Activated CD4-positive, alpha-beta T cell treated with anti-CD3 and anti-CD28 coated beads, Interleukin-2, Interleukin-4, amounts not matched to agents 100 ng/mL and 50 ng/mL, durations not matched to agents 16 hours and 8 hours (primary cell): ENCODE results near the gene LSM12.
"Not testable (repeated sequence)": the region's sequence is repeated elsewhere in the genome, so short reads cannot be mapped to it uniquely, and the experiment has no call there.

ENCODE experiments used
- DNase-seq: peaks from one replicate; pipeline ENCODE4 v3.0.0-alpha.2; 2020; ENCODE audit warnings: low spot score

LSM12 gene

GRCh38 chr17:44076716-44077594, 10.5 kb upstream of the LSM12 start:
- DNase-seq: no peak

- DNase-seq: no peak
These were observed 9.3 kb upstream of the LSM12 start for GRCh38 chr17:44075598-44076293.

- no peak for DNase-seq
These were observed 8.4 kb upstream of the LSM12 start for GRCh38 chr17:44074911-44075285.

- no peak for DNase-seq
These were observed 7.9 kb upstream of the LSM12 start for GRCh38 chr17:44074231-44074910.

- no peak for DNase-seq
These were observed 5.3 kb upstream of the LSM12 start for GRCh38 chr17:44071772-44072171.

GRCh38 chr17:44071198-44071520, 4.7 kb upstream of the LSM12 start:
- DNase-seq: no peak

GRCh38 chr17:44070455-44071197, 4.2 kb upstream of the LSM12 start, which contains the start of gene G6PC3:
G6PC3 (plus strand) TSS chr17:44070735; CDS start chr17:44070966, 231 bp downstream.
- peak; percentile 92 for DNase-seq

- DNase-seq: peak; percentile 6
These were observed 3.5 kb upstream of the LSM12 start for GRCh38 chr17:44069974-44070454.

- DNase-seq: no peak
These were observed 1.1 kb upstream of the LSM12 start for GRCh38 chr17:44067545-44067940.

- DNase-seq: peak; percentile 13
These were observed 735 bp downstream of the LSM12 start for GRCh38 chr17:44065668-44066203.

GRCh38 chr17:44063704-44064639, 2.5 kb downstream of the LSM12 start:
- DNase-seq: no peak

GRCh38 chr17:44062871-44063270, 3.6 kb downstream of the LSM12 start:
- DNase-seq: no peak

- no peak for DNase-seq
These were observed 5.0 kb downstream of the LSM12 start for GRCh38 chr17:44061446-44061845.

- no peak for DNase-seq
These were observed 7.2 kb downstream of the LSM12 start for GRCh38 chr17:44059101-44059892.

- no peak for DNase-seq
These were observed 13.2 kb downstream of the LSM12 start for GRCh38 chr17:44053125-44053872.

- DNase-seq: no peak
These were observed 17.0 kb downstream of the LSM12 start for GRCh38 chr17:44049294-44050060.

- DNase-seq: not testable (repeated sequence)
These were observed 19.6 kb downstream of the LSM12 start for GRCh38 chr17:44046893-44047292.

GRCh38 chr17:44045486-44045885, 21.0 kb downstream of the LSM12 start:
- no peak for DNase-seq
